NCI-H2196 treated with DMSO at 0.1 percent for 48 hours (cell line): ENCODE results near the gene LCE7A.

ENCODE experiments used
- DNase-seq: peaks from one replicate; lab custom pipeline; 2025; ENCODE audit not compliant: unreplicated experiment; lab: John Stamatoyannopoulos, UW

Gene LCE7A

GRCh38 chr1:152879559-152880198 lies 19.9 kb downstream of the LCE7A start:
- no peak for DNase-seq

GRCh38 chr1:152880316-152880715 lies 20.5 kb downstream of the LCE7A start:
- DNase-seq, result no peak

GRCh38 chr1:152880907-152881306 lies 21.1 kb downstream of the LCE7A start:
- no peak for DNase-seq

- no peak for DNase-seq
These were observed 24.3 kb downstream of the LCE7A start for GRCh38 chr1:152884085-152884484.

GRCh38 chr1:152884506-152884905 lies 24.7 kb downstream of the LCE7A start:
- DNase-seq, result no peak

- DNase-seq, result no peak
These were observed 25.3 kb downstream of the LCE7A start for GRCh38 chr1:152884966-152885624.

- DNase-seq, result no peak
These were observed 26.3 kb downstream of the LCE7A start for GRCh38 chr1:152886085-152886484.

- no peak for DNase-seq
These were observed 27.1 kb downstream of the LCE7A start for GRCh38 chr1:152886758-152887409.

- no peak for DNase-seq
These were observed 28.3 kb downstream of the LCE7A start for GRCh38 chr1:152888126-152888525.

- no peak for DNase-seq
These were observed 39.2 kb downstream of the LCE7A start for GRCh38 chr1:152899027-152899426.

GRCh38 chr1:152899883-152900282 lies 40.1 kb downstream of the LCE7A start:
- no peak for DNase-seq

- no peak for DNase-seq
These were observed 41.8 kb downstream of the LCE7A start for GRCh38 chr1:152901631-152902030.

- DNase-seq, result no peak
These were observed 42.8 kb downstream of the LCE7A start for GRCh38 chr1:152902636-152903035.

- no peak for DNase-seq
These were observed 45.1 kb downstream of the LCE7A start for GRCh38 chr1:152904688-152905440.

GRCh38 chr1:152906023-152906565 lies 46.3 kb downstream of the LCE7A start:
- DNase-seq, result no peak

GRCh38 chr1:152907686-152908601 lies 48.1 kb downstream of the LCE7A start, which contains the start of gene IVL:
IVL (plus strand) TSS chr1:152908546; CDS start chr1:152909798, 1,252 bp downstream.
- DNase-seq, result no peak

GRCh38 chr1:152909206-152909605 lies 49.4 kb downstream of the LCE7A start:
- no peak for DNase-seq
